Mucosa of descending colon (tissue), 3 donors: ENCODE measurements around the gene TOX2. TPM values are rescaled to one million over a fixed set of nuclear protein-coding genes. Genes with fewer than 3 reads are reported as not detected.

Source experiments
- ATAC-seq: fragments of 200-7000 bp; cut with Tn5 transposase; one replicate; pipeline ENCODE4 v1.9.1; 2020; ENCODE audit warnings: mild to moderate bottlenecking, moderate library complexity
- DNase-seq, 3 donors: peaks; one replicate each; pipeline ENCODE4 v3.0.0-alpha.2; 2020
- H3K36me3 ChIP-seq: fragments of 200-600 bp; one replicate; pipeline ENCODE4 v1.8.0; 2021; ENCODE audit warnings: low read depth, mild to moderate bottlenecking
- H3K4me1 ChIP-seq: fragments of 200-600 bp; one replicate; pipeline ENCODE4 v1.8.0; 2021; ENCODE audit warnings: low read depth, mild to moderate bottlenecking
- H3K4me3 ChIP-seq: fragments of 200-600 bp; one replicate; pipeline ENCODE4 v1.8.0; 2021; ENCODE audit warnings: mild to moderate bottlenecking
- H3K9me3 ChIP-seq: fragments of 200-600 bp; one replicate; pipeline ENCODE4 v1.8.0; 2021; ENCODE audit warnings: mild to moderate bottlenecking
- CTCF ChIP-seq: fragments of 200-600 bp; IDR thresholded peaks from one replicate; pipeline ENCODE4 v1.8.0; 2022; ENCODE audit warnings: antibody characterized with exemption, mild to moderate bottlenecking
- intact Hi-C, 2 donors: fragments of 100-400 bp; cut with DNase I in 1 of 2; cut with micrococcal nuclease in 1 of 2; formaldehyde crosslinking; loops; one replicate each; pipeline versions ENCODE4 v1.11.0 to v1.11.1; 2022; cut with DNase I, micrococcal nuclease
- total RNA-seq, 3 donors: library from RNA; stranded (reverse); fragmentation: NEBNext Ultra II Directional in 2 of 3; extraction: Animal tissue kit (Norgen Biotek cat#: 25700) in 2 of 3; gene quantifications; one replicate each; pipeline versions ENCODE4 v1.2.1 to v1.2.4, GENCODE V29; 2021 to 2023
- donor health status: DM: no; HTN: no; CAD: no; lungs with moderate emphysema.
- donor health status: DM: no; HTN: no; CAD: no.
- donor health status: DM: no; HTN: yes; CAD: no.

The TOX2 gene
- total RNA-seq, 3 donors from 2014 or later: 2.9 to 6.1 (median 5.5) TPM

- no peak overlapping the region for H3K4me3 ChIP-seq
- H3K9me3 ChIP-seq: no peaks in the 10 kb centered on the region
- intact Hi-C loops: no loop called here
- TF ChIP-seq CTCF: no peak
- peaks cover 3% of the 10 kb centered on the region for H3K4me1 ChIP-seq
- no peaks in the 10 kb centered on the region for H3K36me3 ChIP-seq
- ATAC-seq: no peak
- no peak for DNase-seq
Observed at GRCh38 chr20:43949248-43949647, 34.6 kb downstream of the TOX2 start.

GRCh38 chr20:43949741-43950618 lies 35.3 kb downstream of the TOX2 start:
- ATAC-seq: peak; percentile 81
- H3K4me1 ChIP-seq: peaks cover 3% of the 10 kb centered on the region
- DNase-seq: peak; percentile 58 to 83 (median 63)
- intact Hi-C loops: no loop called here
- no peak overlapping the region for H3K4me3 ChIP-seq
- no peaks in the 10 kb centered on the region for H3K9me3 ChIP-seq
- no peaks in the 10 kb centered on the region for H3K36me3 ChIP-seq
- TF ChIP-seq CTCF: no peak

GRCh38 chr20:43953919-43954592 lies 39.4 kb downstream of the TOX2 start:
- no peaks in the 10 kb centered on the region for H3K36me3 ChIP-seq
- TF ChIP-seq CTCF: no peak
- DNase-seq (no peak), ATAC-seq (no peak)
- intact Hi-C loops: no loop called here
- no peak overlapping the region for H3K4me3 ChIP-seq
- peaks cover 8% of the 10 kb centered on the region for H3K4me1 ChIP-seq
- no peaks in the 10 kb centered on the region for H3K9me3 ChIP-seq

GRCh38 chr20:43954704-43955061 lies 40.0 kb downstream of the TOX2 start:
- no peak for TF ChIP-seq CTCF
- Histone ChIP-seq H3K4me1 (peaks cover 14% of the 10 kb centered on the region), H3K36me3 (no peaks in the 10 kb centered on the region), H3K4me3 (no peak overlapping the region), H3K9me3 (no peaks in the 10 kb centered on the region)
- intact Hi-C loops: no loop called here
- ATAC-seq: no peak
- DNase-seq: no peak

- intact Hi-C loops: no loop called here
- Histone ChIP-seq H3K4me3 (no peak overlapping the region), H3K36me3 (no peaks in the 10 kb centered on the region), H3K9me3 (no peaks in the 10 kb centered on the region), H3K4me1 (peaks cover 16% of the 10 kb centered on the region)
- no peak for DNase-seq
- ATAC-seq: peak; percentile 68
- TF ChIP-seq CTCF: no peak
Observed at GRCh38 chr20:43955062-43955749, 40.6 kb downstream of the TOX2 start.
